Spleen (tissue), 7 donors: ENCODE data around the gene ZDHHC12.

Experiments used
- POLR2AphosphoS5 ChIP-seq, 3 donors: sonication (generic); formaldehyde crosslinking; IDR thresholded peaks; one replicate each; pipeline ENCODE4 v1.5.1; 2017; ENCODE audit warnings: antibody characterized with exemption in 3 of 3
- TF ChIP-seq, protein P1 (sequence below), 11 experiments: fragments of 200-600 bp in 7 of 11; fragments of 450-650 bp in 4 of 11; sonication (generic) in 4 of 11; IDR thresholded peaks in 8 of 11; conservative IDR thresholded peaks in 3 of 11; 1 replicate in 7 of 11; 2 replicates in 4 of 11; pipeline versions ENCODE4 v1.4.0 to v1.8.0; 2016 to 2021; ENCODE audit warnings: antibody characterized with exemption in 11 of 11, inconsistent platforms in 4 of 11, mild to moderate bottlenecking in 1 of 11
- donor health status: DM: no; HTN: no; CAD: no; lungs with moderate emphysema.
- donor health status: DM: no; HTN: no; CAD: no.
- donor health status: DM: no; HTN: no; CAD: no.

DNA sequence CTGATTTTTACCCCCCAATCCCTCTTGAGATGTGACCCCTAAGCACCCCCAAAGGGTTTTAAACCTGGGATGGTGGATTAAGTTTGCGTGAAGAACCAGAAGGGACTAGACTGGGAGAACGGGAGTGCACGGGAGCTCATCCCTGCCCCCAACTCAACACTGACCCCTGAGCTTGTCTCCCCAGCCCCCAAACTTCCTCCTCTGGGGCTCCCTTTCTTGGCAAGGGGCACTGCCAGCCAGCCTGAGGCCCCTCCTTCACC is 39.9 kb downstream of the ZDHHC12 start:
- TF ChIP-seq, protein P1, sequence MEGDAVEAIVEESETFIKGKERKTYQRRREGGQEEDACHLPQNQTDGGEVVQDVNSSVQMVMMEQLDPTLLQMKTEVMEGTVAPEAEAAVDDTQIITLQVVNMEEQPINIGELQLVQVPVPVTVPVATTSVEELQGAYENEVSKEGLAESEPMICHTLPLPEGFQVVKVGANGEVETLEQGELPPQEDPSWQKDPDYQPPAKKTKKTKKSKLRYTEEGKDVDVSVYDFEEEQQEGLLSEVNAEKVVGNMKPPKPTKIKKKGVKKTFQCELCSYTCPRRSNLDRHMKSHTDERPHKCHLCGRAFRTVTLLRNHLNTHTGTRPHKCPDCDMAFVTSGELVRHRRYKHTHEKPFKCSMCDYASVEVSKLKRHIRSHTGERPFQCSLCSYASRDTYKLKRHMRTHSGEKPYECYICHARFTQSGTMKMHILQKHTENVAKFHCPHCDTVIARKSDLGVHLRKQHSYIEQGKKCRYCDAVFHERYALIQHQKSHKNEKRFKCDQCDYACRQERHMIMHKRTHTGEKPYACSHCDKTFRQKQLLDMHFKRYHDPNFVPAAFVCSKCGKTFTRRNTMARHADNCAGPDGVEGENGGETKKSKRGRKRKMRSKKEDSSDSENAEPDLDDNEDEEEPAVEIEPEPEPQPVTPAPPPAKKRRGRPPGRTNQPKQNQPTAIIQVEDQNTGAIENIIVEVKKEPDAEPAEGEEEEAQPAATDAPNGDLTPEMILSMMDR (IDR thresholded peaks at IDR 0.05 in 8 of 11, conservative IDR thresholded peaks at IDR 0.05 in 3 of 11) = no peak
- no peak for TF ChIP-seq POLR2AphosphoS5 (IDR thresholded peaks at IDR 0.05)
